Smooth muscle cell (in vitro differentiated cells): ENCODE results near the gene SPAST. TPM values are rescaled to one million over a fixed set of nuclear protein-coding genes. Genes with fewer than 3 reads are reported as not detected.

Experiments used
- DNase-seq: peaks from one replicate; lab custom pipeline; 2025; ENCODE audit not compliant: unreplicated experiment; lab: John Stamatoyannopoulos, UW
- H2AFZ ChIP-seq: fragments of 200-600 bp; sonication (generic); 2 replicates; pipeline ENCODE4 v1.6.0; 2016; ENCODE audit warnings: antibody characterized with exemption, low read depth, mild to moderate bottlenecking
- H3F3A ChIP-seq: fragments of 200-600 bp; sonication (generic); 2 replicates; pipeline ENCODE4 v1.6.0; 2017; ENCODE audit warnings: antibody characterized with exemption, low read depth
- H3K27ac ChIP-seq: fragments of 200-600 bp; sonication (generic); 2 replicates; pipeline ENCODE4 v1.5.1; 2016; ENCODE audit warnings: low read depth, mild to moderate bottlenecking
- H3K27me3 ChIP-seq: fragments of 200-600 bp; sonication (generic); 2 replicates; pipeline ENCODE4 v1.6.1; 2016; ENCODE audit warnings: low read depth, mild to moderate bottlenecking
- H3K36me3 ChIP-seq: fragments of 200-600 bp; sonication (generic); 2 replicates; pipeline ENCODE4 v1.5.1; 2016; ENCODE audit warnings: low read depth
- H3K4me1 ChIP-seq: fragments of 200-600 bp; sonication (generic); 2 replicates; pipeline ENCODE4 v1.5.1; 2016; ENCODE audit warnings: low read depth
- H3K4me2 ChIP-seq: fragments of 200-600 bp; sonication (generic); 2 replicates; pipeline ENCODE4 v1.6.0; 2016; ENCODE audit warnings: mild to moderate bottlenecking
- H3K4me3 ChIP-seq: fragments of 200-600 bp; sonication (generic); 2 replicates; pipeline ENCODE4 v1.5.1; 2016; ENCODE audit warnings: mild to moderate bottlenecking
- H3K79me2 ChIP-seq: fragments of 200-600 bp; sonication (generic); 2 replicates; pipeline ENCODE4 v1.6.0; 2016; ENCODE audit warnings: low read depth, mild to moderate bottlenecking
- H3K9ac ChIP-seq: fragments of 200-600 bp; sonication (generic); 2 replicates; pipeline ENCODE4 v1.6.0; 2016; ENCODE audit warnings: low read depth
- H3K9me3 ChIP-seq: fragments of 200-600 bp; sonication (generic); replicated peaks from 2 replicates; pipeline ENCODE4 v1.5.1; 2016; ENCODE audit warnings: low read depth
- H4K20me1 ChIP-seq: fragments of 200-600 bp; sonication (generic); 2 replicates; pipeline ENCODE4 v1.6.0; 2016; ENCODE audit warnings: low read depth
- WGBS: methylation state at CpG from one replicate; pipeline ENCODE4 v1.1.7; 2016; ENCODE audit warnings: low lambda C conversion rate; 5-methylcytosine and 5-hydroxymethylcytosine counted together
- polyA plus RNA-seq: library from polyadenylated mRNA; unstranded; fragments of >200 nt; fragmentation: Nextera tagmentation; extraction: Ambion mirVana; gene quantifications from 2 replicates; pipeline ENCODE4 v1.2.1, GENCODE V29; 2016
- total RNA-seq: library from RNA; depleted of rRNA; stranded (reverse); fragments of >200 nt; gene quantifications from 2 replicates; pipeline ENCODE4 v1.2.3, GENCODE V29; 2014
- TF ChIP-seq, protein P1 (sequence below): fragments of 200-600 bp; sonication (generic); IDR thresholded peaks from 2 replicates; pipeline ENCODE4 v1.5.1; 2017; ENCODE audit warnings: borderline replicate concordance, mild to moderate bottlenecking, antibody characterized with exemption; ENCODE audit not compliant: insufficient read depth, poor library complexity, severe bottlenecking

The SPAST gene
- total and polyA plus RNA-seq, 2 experiments from 2014 or later = 6.2 to 24.4 TPM

DNA sequence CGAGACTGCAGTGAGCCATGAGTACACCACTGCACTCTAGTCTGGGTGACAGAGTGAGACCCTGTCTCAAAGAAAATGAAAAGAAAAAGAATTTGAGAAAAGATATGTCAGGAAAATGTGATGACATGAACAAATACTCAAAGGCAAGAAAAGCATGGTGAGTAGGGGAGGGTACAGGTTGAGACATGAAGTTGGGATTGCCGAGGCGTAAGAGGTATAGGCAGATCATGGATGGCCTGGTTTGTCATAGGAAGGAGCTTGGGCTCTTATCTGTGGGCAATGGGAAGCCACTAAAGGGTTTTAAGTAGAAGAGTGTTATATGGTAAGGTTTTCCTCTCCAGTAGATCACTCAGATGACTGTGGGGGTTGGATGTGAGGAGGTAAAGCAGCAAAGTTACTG is 32.3 kb downstream of the SPAST start:
- H3K4me2 ChIP-seq = no peak overlapping the region
- WGBS = 97% methylated on average over 3 of the region's 3 CpGs
- DNase-seq = no peak
- H3F3A ChIP-seq = no peaks in the 10 kb centered on the region
- no peaks in the 10 kb centered on the region for H3K36me3 ChIP-seq
- no peak overlapping the region for H3K9ac ChIP-seq
- no peaks in the 10 kb centered on the region for H3K4me1 ChIP-seq
- H3K27me3 ChIP-seq = no peaks in the 10 kb centered on the region
- H3K9me3 ChIP-seq = no peaks in the 10 kb centered on the region
- H3K4me3 ChIP-seq = no peak overlapping the region
- H4K20me1 ChIP-seq = no peaks in the 10 kb centered on the region
- peaks cover 8% of the 10 kb centered on the region for H3K79me2 ChIP-seq
- TF ChIP-seq, protein P1, sequence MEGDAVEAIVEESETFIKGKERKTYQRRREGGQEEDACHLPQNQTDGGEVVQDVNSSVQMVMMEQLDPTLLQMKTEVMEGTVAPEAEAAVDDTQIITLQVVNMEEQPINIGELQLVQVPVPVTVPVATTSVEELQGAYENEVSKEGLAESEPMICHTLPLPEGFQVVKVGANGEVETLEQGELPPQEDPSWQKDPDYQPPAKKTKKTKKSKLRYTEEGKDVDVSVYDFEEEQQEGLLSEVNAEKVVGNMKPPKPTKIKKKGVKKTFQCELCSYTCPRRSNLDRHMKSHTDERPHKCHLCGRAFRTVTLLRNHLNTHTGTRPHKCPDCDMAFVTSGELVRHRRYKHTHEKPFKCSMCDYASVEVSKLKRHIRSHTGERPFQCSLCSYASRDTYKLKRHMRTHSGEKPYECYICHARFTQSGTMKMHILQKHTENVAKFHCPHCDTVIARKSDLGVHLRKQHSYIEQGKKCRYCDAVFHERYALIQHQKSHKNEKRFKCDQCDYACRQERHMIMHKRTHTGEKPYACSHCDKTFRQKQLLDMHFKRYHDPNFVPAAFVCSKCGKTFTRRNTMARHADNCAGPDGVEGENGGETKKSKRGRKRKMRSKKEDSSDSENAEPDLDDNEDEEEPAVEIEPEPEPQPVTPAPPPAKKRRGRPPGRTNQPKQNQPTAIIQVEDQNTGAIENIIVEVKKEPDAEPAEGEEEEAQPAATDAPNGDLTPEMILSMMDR = no peak
- no peak overlapping the region for H3K27ac ChIP-seq
- no peak overlapping the region for H2AFZ ChIP-seq

DNA sequence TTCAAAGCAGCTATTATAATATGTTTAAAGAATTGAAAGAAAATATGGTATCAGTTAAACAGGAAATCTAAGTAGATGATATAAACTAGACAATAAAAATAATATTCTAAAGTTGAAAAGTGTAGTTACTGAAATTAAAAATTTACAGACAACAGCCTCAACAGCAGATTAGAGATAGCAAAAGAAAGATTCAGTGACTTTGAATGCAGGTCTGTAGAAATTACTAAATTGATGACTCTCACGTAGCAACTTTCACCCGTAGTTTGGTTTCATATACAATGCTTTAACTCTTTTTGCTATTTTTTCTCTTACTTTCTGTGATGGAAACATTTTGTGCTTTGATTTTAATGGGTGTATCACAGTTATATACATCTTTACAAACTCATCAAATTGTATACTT is 44.8 kb downstream of the SPAST start:
- H3K4me2 ChIP-seq = no peak overlapping the region
- no peak overlapping the region for H3K27ac ChIP-seq
- WGBS = 100% methylated on average over 2 of the region's 2 CpGs
- no peak overlapping the region for H3K4me3 ChIP-seq
- no peaks in the 10 kb centered on the region for H4K20me1 ChIP-seq
- no peaks in the 10 kb centered on the region for H3K79me2 ChIP-seq
- no peaks in the 10 kb centered on the region for H3K4me1 ChIP-seq
- H3F3A ChIP-seq = no peaks in the 10 kb centered on the region
- H3K9ac ChIP-seq = no peak overlapping the region
- DNase-seq = no peak
- no peaks in the 10 kb centered on the region for H3K27me3 ChIP-seq
- H2AFZ ChIP-seq = no peak overlapping the region
- TF ChIP-seq, protein P1 = no peak
- no peaks in the 10 kb centered on the region for H3K9me3 ChIP-seq
- peaks cover 9% of the 10 kb centered on the region for H3K36me3 ChIP-seq

DNA sequence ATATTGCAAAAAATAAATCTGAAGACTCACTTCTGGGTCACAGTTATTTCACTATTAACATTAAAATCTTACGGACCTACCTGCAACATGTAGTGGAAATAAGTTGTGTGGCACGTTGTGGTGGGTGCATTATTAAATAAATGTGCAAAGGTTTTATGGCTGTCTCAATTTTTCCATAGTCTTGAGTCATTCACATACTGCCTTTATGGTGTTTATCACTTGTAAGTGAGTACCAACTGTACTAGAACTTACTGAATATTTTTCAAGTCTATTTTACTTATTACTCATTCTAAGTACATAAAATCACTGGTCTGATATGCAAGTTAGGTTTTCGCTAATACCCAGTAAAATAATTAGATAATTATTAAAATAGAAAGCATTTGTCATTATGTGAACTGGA is 54.7 kb downstream of the SPAST start:
- no peaks in the 10 kb centered on the region for H3K4me1 ChIP-seq
- H3K4me2 ChIP-seq = no peak overlapping the region
- no peak overlapping the region for H3K4me3 ChIP-seq
- H4K20me1 ChIP-seq = no peaks in the 10 kb centered on the region
- TF ChIP-seq, protein P1 = no peak
- no peak overlapping the region for H2AFZ ChIP-seq
- no peaks in the 10 kb centered on the region for H3K9me3 ChIP-seq
- H3K27me3 ChIP-seq = no peaks in the 10 kb centered on the region
- H3K36me3 ChIP-seq = peaks cover 2% of the 10 kb centered on the region
- H3K79me2 ChIP-seq = no peaks in the 10 kb centered on the region
- no peak overlapping the region for H3K27ac ChIP-seq
- DNase-seq = no peak
- no peaks in the 10 kb centered on the region for H3F3A ChIP-seq
- no peak overlapping the region for H3K9ac ChIP-seq
- 98% methylated on average over 3 of the region's 3 CpGs for WGBS

DNA sequence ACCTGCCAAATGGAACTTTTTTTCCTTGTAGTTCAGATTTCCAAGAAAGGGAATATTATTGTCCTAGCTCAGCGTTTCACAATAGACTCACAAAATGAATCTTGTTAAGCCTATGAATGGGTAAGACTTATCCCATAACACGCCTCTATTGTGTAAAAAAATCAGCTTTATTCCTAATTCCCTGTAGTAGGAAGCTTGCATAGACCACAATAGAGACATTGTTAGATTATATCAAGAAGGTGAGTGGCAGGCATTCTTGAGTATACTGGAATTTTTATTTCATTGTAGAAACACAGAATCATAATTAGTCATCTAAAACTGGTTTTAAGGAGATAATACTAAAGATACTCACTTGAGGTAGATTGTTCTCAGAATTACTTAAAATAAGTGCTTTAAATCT is 55.8 kb downstream of the SPAST start:
- Histone ChIP-seq H3K9me3 (no peaks in the 10 kb centered on the region), H2AFZ (no peak overlapping the region), H3K27ac (no peak overlapping the region), H3K79me2 (no peaks in the 10 kb centered on the region), H3F3A (no peaks in the 10 kb centered on the region), H3K4me2 (no peak overlapping the region), H3K4me1 (no peaks in the 10 kb centered on the region), H3K36me3 (peaks cover 2% of the 10 kb centered on the region), H3K27me3 (no peaks in the 10 kb centered on the region), H3K4me3 (no peak overlapping the region), H4K20me1 (no peaks in the 10 kb centered on the region), H3K9ac (no peak overlapping the region)
- TF ChIP-seq, protein P1 = no peak
- 100% methylated on average over 2 of the region's 2 CpGs for WGBS
- no peak for DNase-seq
